ENCODE measurements around the gene TRPM8. TPM values are rescaled to one million over a fixed set of nuclear protein-coding genes. Genes with fewer than 3 reads are reported as not detected.
A peak's percentile ranks its signal among the peaks of the same experiment; 100 is the strongest.
"Not testable (repeated sequence)": the region's sequence is repeated elsewhere in the genome, so short reads cannot be mapped to it uniquely, and the experiment has no call there.

TRPM8 gene
- total RNA-seq, 2 donors from 2014 or later, result 71.1 to 71.3 TPM

DNA sequence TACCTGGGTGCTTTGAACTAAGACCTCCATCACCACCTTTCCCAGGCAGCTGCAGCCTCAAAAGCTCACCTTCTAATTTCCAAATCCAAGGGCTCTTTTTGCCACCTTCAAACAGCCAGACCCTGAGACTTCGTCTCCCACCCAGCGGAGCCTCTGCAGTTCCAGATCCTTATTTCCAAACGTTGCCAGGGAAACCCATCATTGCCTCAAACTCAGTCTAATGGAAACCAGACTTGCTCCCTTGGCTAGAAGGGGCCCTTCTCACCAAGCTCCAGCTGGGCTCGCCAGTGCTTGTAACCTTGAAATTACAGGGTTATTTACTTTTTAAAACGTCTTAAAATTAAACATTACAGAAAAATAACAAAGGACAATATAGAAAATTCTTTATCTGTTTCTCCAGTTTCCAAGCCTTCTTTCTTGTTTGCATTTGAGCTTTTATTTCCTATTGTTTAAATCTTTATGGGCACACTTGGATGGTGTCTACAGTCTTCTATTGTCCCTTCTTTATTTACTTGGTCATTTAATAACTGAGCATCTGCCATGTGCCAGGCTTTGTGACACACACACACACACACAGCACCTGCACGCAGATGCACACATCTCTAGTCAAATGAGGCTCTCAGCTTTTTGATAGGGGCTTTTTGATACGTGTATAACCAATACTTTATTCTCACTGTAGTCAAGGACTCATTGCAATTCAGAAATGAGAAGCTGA is 36.1 kb downstream of the TRPM8 start:
- peak; percentile 82 for TF ChIP-seq POLR2AphosphoS5 (IDR thresholded peaks at IDR 0.05)
- TF ChIP-seq, protein P1, sequence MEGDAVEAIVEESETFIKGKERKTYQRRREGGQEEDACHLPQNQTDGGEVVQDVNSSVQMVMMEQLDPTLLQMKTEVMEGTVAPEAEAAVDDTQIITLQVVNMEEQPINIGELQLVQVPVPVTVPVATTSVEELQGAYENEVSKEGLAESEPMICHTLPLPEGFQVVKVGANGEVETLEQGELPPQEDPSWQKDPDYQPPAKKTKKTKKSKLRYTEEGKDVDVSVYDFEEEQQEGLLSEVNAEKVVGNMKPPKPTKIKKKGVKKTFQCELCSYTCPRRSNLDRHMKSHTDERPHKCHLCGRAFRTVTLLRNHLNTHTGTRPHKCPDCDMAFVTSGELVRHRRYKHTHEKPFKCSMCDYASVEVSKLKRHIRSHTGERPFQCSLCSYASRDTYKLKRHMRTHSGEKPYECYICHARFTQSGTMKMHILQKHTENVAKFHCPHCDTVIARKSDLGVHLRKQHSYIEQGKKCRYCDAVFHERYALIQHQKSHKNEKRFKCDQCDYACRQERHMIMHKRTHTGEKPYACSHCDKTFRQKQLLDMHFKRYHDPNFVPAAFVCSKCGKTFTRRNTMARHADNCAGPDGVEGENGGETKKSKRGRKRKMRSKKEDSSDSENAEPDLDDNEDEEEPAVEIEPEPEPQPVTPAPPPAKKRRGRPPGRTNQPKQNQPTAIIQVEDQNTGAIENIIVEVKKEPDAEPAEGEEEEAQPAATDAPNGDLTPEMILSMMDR (IDR thresholded peaks at IDR 0.05), result no peak
- TF ChIP-seq POLR2A (IDR thresholded peaks at IDR 0.05), result no peak
- H3K9me3 ChIP-seq, result no peaks in the 10 kb centered on the region
- H3K4me3 ChIP-seq, result no peak overlapping the region
- WGBS, result 16% methylated on average over 7 of the region's 7 CpGs
- no peaks in the 10 kb centered on the region for H3K27me3 ChIP-seq (replicated peaks; ENCODE audit: insufficient read depth)
- intact Hi-C loops (cut with DNase I), result no loop called here
- no peaks in the 10 kb centered on the region for H3K4me1 ChIP-seq (replicated peaks)
- DNase-seq (ENCODE audit: low spot score), result peak; percentile 59
- H3K36me3 ChIP-seq, result no peaks in the 10 kb centered on the region
- H3K27ac ChIP-seq, result peak overlapping the region in 1 of 2 donors; percentile 8

- WGBS, result 87% methylated on average over 2 of the region's 2 CpGs
- intact Hi-C loops (cut with DNase I), result no loop called here
- Histone ChIP-seq H3K9me3 (no peaks in the 10 kb centered on the region), H3K27me3 (replicated peaks; ENCODE audit: insufficient read depth) (no peaks in the 10 kb centered on the region), H3K36me3 (no peaks in the 10 kb centered on the region), H3K4me3 (no peak overlapping the region), H3K27ac (no peak overlapping the region), H3K4me1 (replicated peaks) (no peaks in the 10 kb centered on the region)
- no peak for DNase-seq (ENCODE audit: low spot score)
- TF ChIP-seq POLR2AphosphoS5 (IDR thresholded peaks at IDR 0.05), result no peak
- TF ChIP-seq POLR2A (IDR thresholded peaks at IDR 0.05), result no peak
- TF ChIP-seq, protein P1 (IDR thresholded peaks at IDR 0.05), result no peak
Measured at GRCh38 chr2:233960203-233960602, 43.0 kb downstream of the TRPM8 start.

DNA sequence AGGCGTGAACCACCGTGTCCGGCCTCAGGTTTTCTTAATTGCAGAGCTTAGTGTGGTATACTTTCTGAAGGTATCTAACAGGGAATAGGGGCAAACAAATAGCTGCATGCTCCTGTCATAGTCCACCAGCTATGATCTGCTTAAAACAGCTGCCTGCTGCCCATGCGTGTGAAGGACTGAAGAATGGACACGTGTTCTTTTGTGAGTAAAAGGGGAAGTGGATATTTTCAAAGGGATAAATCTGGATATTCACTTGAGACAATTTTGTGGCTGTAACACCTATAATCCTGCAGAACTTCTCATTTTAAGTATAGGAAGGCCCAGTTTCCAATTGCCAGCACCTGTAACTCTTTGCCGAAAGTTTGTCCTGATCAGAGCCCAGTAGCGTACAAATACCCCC is 44.7 kb downstream of the TRPM8 start:
- H3K4me1 ChIP-seq (replicated peaks), result no peaks in the 10 kb centered on the region
- no peaks in the 10 kb centered on the region for H3K9me3 ChIP-seq
- TF ChIP-seq POLR2A (IDR thresholded peaks at IDR 0.05) (no peak), POLR2AphosphoS5 (IDR thresholded peaks at IDR 0.05) (no peak)
- TF ChIP-seq, protein P1 (IDR thresholded peaks at IDR 0.05), result no peak
- no peak overlapping the region for H3K27ac ChIP-seq
- DNase-seq (ENCODE audit: low spot score), result no peak
- no peak overlapping the region for H3K4me3 ChIP-seq
- intact Hi-C loops (cut with DNase I), result no loop called here
- WGBS, result 96% methylated on average over 7 of the region's 7 CpGs
- no peaks in the 10 kb centered on the region for H3K27me3 ChIP-seq (replicated peaks; ENCODE audit: insufficient read depth)
- H3K36me3 ChIP-seq, result no peaks in the 10 kb centered on the region

DNA sequence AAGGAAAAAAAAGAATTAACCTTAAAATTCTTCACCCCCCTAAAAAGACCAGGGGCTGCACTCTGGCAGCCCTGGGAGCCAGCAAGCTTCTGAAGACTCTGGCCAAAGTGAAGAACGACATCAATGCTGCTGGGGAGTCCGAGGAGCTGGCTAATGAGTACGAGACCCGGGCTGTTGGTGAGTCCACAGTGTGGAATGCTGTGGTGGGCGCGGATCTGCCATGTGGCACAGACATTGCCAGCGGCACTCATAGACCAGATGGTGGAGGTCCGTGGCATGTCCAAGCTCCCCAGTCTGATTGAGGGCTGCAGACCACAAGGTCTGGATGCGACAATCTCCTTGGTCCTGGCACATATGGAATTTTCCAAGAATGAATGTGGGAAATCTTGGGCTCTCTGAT is 47.4 kb downstream of the TRPM8 start:
- DNase-seq (ENCODE audit: low spot score), result no peak
- 94% methylated on average over 9 of the region's 9 CpGs for WGBS
- no peak overlapping the region for H3K27ac ChIP-seq
- H3K4me3 ChIP-seq, result no peak overlapping the region
- no peaks in the 10 kb centered on the region for H3K9me3 ChIP-seq
- H3K4me1 ChIP-seq (replicated peaks), result no peaks in the 10 kb centered on the region
- H3K36me3 ChIP-seq, result no peaks in the 10 kb centered on the region
- TF ChIP-seq, protein P1 (IDR thresholded peaks at IDR 0.05), result no peak
- TF ChIP-seq POLR2AphosphoS5 (IDR thresholded peaks at IDR 0.05) (no peak), POLR2A (IDR thresholded peaks at IDR 0.05) (no peak)
- intact Hi-C loops (cut with DNase I), result no loop called here
- no peaks in the 10 kb centered on the region for H3K27me3 ChIP-seq (replicated peaks; ENCODE audit: insufficient read depth)

GRCh38 chr2:233965032-233965603 is 47.9 kb downstream of the TRPM8 start:
- intact Hi-C loops (cut with DNase I), result no loop called here

GRCh38 chr2:233965646-233966045 is 48.5 kb downstream of the TRPM8 start:
- H3K36me3 ChIP-seq; H3K27ac ChIP-seq; intact Hi-C loops (cut with DNase I); H3K4me3 ChIP-seq; H3K4me1 ChIP-seq (replicated peaks); DNase-seq (ENCODE audit: low spot score); H3K27me3 ChIP-seq (replicated peaks; ENCODE audit: insufficient read depth); H3K9me3 ChIP-seq: not testable (repeated sequence)
- WGBS, result 89% methylated on average over 7 of the region's 7 CpGs

More at GRCh38 chr2:233965032-233965603, 47.9 kb downstream of the TRPM8 start:
- Histone ChIP-seq H3K4me3 (no peak overlapping the region), H3K4me1 (replicated peaks) (no peaks in the 10 kb centered on the region), H3K27ac (no peak overlapping the region), H3K27me3 (replicated peaks; ENCODE audit: insufficient read depth) (no peaks in the 10 kb centered on the region), H3K36me3 (no peaks in the 10 kb centered on the region), H3K9me3 (no peaks in the 10 kb centered on the region)
- WGBS, result 82% methylated on average over 10 of the region's 10 CpGs
- TF ChIP-seq POLR2AphosphoS5 (IDR thresholded peaks at IDR 0.05), result no peak
- TF ChIP-seq, protein P1 (IDR thresholded peaks at IDR 0.05), result no peak
- no peak for TF ChIP-seq POLR2A (IDR thresholded peaks at IDR 0.05)
- DNase-seq (ENCODE audit: low spot score), result no peak

Measured in prostate gland (tissue), 2 donors.